ENCODE data around the gene CD40.

Gene CD40

DNA sequence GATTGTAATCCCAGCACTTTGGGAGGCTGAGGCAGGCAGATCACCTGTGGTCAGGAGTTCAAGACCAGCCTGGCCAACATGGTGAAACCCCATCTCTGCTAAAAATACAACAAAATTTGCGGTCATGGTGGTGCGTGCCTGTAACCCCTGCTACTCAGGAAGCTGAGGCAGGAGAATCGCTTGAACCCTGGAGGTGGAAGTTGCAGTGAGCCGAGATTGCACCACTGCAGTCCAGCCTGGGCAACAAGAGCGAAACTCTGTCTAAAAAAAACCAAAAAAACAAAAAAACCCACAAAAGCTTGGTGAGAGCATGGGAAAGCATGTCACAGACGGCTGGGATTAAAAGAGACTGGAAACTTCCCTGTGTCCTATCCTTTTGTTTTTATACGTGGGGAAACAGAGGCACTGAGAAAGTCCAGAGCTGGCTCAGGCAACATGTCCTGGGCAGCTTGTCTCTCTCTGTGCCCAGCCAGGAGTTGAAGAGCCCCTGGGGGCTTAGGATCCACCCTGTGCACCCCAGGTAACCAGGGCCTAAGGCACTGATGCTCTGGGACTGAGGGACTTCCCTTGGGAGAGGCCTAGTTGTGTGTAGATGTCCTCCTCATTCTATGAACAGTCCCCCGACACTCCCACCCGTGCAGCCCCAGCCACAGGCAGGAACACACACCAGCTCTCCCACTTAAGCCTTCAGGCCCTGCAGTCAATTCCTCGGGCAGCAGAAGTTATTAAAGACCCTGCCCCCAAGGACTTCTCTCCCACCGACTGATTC lies 16.0 kb downstream of the CD40 start:
- TF ChIP-seq, protein P1, sequence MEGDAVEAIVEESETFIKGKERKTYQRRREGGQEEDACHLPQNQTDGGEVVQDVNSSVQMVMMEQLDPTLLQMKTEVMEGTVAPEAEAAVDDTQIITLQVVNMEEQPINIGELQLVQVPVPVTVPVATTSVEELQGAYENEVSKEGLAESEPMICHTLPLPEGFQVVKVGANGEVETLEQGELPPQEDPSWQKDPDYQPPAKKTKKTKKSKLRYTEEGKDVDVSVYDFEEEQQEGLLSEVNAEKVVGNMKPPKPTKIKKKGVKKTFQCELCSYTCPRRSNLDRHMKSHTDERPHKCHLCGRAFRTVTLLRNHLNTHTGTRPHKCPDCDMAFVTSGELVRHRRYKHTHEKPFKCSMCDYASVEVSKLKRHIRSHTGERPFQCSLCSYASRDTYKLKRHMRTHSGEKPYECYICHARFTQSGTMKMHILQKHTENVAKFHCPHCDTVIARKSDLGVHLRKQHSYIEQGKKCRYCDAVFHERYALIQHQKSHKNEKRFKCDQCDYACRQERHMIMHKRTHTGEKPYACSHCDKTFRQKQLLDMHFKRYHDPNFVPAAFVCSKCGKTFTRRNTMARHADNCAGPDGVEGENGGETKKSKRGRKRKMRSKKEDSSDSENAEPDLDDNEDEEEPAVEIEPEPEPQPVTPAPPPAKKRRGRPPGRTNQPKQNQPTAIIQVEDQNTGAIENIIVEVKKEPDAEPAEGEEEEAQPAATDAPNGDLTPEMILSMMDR (IDR thresholded peaks at IDR 0.05; ENCODE audit: low read depth, low read length, missing control alignments) = no peak
- in situ Hi-C loops (cut with HindIII; ENCODE audit: low sequenced_read_pairs) = no loop called here
- no peak overlapping the region for H3K4me3 ChIP-seq (ENCODE audit: low read depth, low read length)
- no peak for DNase-seq (ENCODE audit: low read depth)

DNA sequence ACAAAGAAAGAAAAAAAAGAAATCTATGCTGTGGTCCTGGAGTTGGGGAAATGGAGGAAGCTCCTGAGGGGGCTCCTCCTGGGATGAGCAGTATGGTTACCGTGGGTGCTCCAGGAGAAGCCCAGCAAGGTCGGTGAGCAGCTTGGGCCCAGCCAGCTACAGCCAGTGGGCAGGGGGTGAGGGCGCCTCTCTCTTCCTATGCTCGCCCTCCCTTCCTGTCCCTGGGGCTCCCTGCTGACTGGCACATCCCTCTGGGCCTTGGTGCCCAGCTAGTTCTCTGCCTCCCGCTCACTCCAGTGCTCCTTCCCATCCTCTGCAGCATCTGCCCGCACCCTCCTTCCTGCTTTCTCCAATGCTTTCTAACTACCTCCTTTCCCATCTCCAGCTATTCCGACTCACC lies 16.6 kb downstream of the CD40 start:
- TF ChIP-seq, protein P1 (IDR thresholded peaks at IDR 0.05; ENCODE audit: low read depth, low read length, missing control alignments) = no peak
- H3K4me3 ChIP-seq (ENCODE audit: low read depth, low read length) = no peak overlapping the region
- DNase-seq (ENCODE audit: low read depth) = no peak
- in situ Hi-C loops (cut with HindIII; ENCODE audit: low sequenced_read_pairs) = no loop called here

DNA sequence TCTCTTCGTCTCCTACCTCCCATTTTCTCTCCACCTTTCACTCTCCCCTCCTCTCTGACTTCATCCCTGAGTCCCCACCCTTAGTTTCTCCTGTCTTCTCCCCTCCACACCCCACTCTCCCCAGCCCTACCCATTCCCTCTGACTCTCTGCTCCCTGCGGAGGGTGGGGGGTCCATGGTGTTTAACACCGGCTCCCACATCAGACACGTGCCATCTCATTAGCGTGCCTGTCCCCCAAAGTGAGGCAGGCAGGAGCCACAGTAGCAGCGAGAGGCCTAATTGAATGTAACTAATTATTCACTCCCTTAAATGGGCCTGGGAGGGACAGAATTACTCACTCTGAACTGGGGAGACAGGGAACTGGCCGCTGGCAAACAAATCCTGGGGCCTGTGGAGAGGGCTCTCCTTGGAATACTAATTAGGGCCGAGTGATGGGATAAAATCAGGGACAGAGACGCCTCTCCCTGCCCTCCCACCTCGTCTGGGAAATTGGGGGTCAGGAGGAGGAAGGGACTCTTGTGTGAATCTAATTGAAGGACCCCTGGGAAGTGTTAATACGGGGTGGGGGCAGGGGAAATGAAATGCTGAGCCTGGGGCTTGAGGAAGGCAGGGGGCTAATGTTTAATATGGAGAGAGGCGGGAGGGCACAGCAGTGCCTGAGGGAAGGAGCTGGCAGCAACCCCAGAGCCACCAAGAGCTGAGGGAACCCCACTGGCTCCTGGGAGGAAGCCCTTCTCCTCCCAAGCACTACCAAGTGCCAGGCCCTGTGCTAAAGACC lies 17.9 kb downstream of the CD40 start:
- DNase-seq (ENCODE audit: low read depth) = no peak
- TF ChIP-seq, protein P1 (IDR thresholded peaks at IDR 0.05; ENCODE audit: low read depth, low read length, missing control alignments) = no peak
- in situ Hi-C loops (cut with HindIII; ENCODE audit: low sequenced_read_pairs) = no loop called here
- H3K4me3 ChIP-seq (ENCODE audit: low read depth, low read length) = no peak overlapping the region

DNA sequence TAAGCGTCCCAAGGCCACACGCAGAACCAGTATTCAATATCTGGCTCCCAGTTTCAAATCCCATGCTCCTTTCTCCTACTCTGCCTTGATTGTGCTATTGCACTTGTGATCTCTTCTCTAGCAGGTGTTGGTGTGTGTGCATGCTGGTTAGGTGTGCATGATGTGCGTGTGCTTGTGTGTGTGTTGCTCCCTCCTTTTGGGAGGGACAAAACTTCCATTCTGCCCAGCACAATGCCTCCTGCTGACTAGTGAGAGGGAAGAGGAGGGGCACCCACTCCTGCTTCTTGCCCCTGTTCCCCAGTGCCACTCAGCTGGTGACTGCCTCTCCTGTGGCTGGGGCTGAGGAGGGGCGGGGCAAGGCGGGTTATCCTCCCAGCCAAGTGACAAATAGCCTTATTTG lies 19.7 kb downstream of the CD40 start:
- in situ Hi-C loops (cut with HindIII; ENCODE audit: low sequenced_read_pairs) = no loop called here
- no peak for DNase-seq (ENCODE audit: low read depth)
- H3K4me3 ChIP-seq (ENCODE audit: low read depth, low read length) = no peak overlapping the region
- TF ChIP-seq, protein P1 (IDR thresholded peaks at IDR 0.05; ENCODE audit: low read depth, low read length, missing control alignments) = no peak

DNA sequence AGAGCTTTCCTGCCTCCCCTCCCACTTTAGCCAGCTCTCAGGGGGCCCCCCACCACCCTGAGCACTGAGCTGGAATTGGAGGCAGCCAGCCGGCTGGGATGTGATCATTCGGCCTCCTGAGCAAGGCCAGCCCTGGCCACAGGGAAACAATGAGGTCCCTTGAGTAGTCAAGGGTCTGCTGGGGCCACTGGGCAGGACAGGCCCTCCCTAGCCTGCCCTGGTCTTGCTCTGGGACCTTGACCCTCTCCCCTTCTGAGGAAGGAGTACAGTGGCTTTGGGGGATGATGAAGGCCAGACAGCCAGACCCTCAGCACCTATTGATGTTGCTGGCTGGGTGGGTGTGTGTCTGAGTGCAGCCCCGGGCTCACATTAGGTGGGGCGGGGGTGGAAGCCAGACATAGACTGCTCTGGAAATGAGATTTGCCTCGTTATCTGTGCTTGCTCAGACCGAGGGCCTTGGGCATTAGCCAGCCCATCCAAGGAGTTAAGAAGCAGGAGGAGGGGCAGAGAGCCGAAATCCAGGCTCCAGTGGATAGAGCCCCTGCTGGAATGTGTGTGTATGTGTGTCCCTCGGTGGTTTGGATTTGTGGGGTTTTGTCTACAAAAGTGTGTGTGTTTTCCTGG lies 21.3 kb downstream of the CD40 start:
- no peak overlapping the region for H3K4me3 ChIP-seq (ENCODE audit: low read depth, low read length)
- in situ Hi-C loops (cut with HindIII; ENCODE audit: low sequenced_read_pairs) = no loop called here
- TF ChIP-seq, protein P1 (IDR thresholded peaks at IDR 0.05; ENCODE audit: low read depth, low read length, missing control alignments) = no peak
- DNase-seq (ENCODE audit: low read depth) = no peak

DNA sequence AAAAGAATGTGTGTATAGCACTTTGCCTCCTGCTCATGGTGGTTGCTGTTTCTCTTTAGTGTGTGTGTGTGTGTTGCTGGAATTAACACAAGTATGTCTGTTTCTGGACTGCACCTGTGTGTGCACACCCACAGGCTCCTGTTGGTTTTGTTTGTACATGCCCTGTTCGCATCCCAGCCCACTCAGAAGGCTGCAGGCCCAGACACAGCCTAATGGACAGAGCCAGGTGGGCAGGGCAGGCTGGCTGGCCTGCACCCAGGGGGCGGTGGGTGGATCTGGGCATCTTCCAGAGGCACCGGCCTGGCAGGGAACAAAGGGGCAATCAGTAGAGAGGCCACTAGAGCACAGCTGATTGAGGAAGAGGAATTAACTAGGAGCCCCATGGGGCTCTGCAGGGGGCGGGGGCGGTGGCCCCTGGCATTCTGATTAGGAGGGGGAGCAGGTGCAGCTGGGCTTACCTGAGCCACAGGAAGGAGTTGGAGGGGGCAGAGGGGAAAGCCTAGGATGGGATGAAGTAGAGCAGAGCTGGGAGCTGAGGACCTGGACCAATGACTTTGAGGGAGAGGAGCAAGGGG lies 21.9 kb downstream of the CD40 start:
- no peak for DNase-seq (ENCODE audit: low read depth)
- no peak overlapping the region for H3K4me3 ChIP-seq (ENCODE audit: low read depth, low read length)
- TF ChIP-seq, protein P1 (IDR thresholded peaks at IDR 0.05; ENCODE audit: low read depth, low read length, missing control alignments) = no peak
- in situ Hi-C loops (cut with HindIII; ENCODE audit: low sequenced_read_pairs) = no loop called here

Data from astrocyte of the cerebellum (primary cell).